IMR-90 (cell line): ENCODE data around the gene LRRC47. TPM values are rescaled to one million over a fixed set of nuclear protein-coding genes. Genes with fewer than 3 reads are reported as not detected.

Source experiments
- ATAC-seq: fragments of 200-7000 bp; cut with Tn5 transposase; 2 replicates; pipeline ENCODE4 v1.9.1; 2020; ENCODE audit warnings: low read depth, mild to moderate bottlenecking, moderate library complexity
- BruUV-seq: library from RNA; stranded (reverse); fragments of 400-500 nt; replicated peaks from 2 replicates; lab custom pipeline; 2021; lab: Mats Ljungman, UMichigan
- CTCF ChIA-PET: fragments of 300-600 bp; formaldehyde crosslinking; extraction: SDS; loops from one replicate; lab custom pipeline; 2021; ENCODE audit warnings: antibody characterized with exemption; lab: Yijun Ruan, JAX
- POLR2A ChIA-PET: fragments of 300-600 bp; sonication (Branson Sonifier 250); formaldehyde crosslinking; loops from one replicate; lab custom pipeline; 2022; ENCODE audit warnings: antibody characterized with exemption; ENCODE audit not compliant: unreplicated experiment; lab: Charles Lee
- DNase-seq: peaks from one replicate; pipeline ENCODE4 v3.0.0; 2013
- H2AFZ ChIP-seq: replicated peaks from 2 replicates; pipeline ENCODE3; 2013; ENCODE audit warnings: low read length, mild to moderate bottlenecking; ENCODE audit not compliant: poor library complexity
- H2AK5ac ChIP-seq: 2 replicates; pipeline ENCODE4 v1.6.1; 2013; ENCODE audit warnings: low read depth, low read length, inconsistent platforms
- H2AK9ac ChIP-seq: replicated peaks from 2 replicates; pipeline ENCODE3; 2013; ENCODE audit warnings: mild to moderate bottlenecking, low read depth, low read length, moderate library complexity; ENCODE audit not compliant: poor library complexity
- H2BK120ac ChIP-seq: 2 replicates; pipeline ENCODE4 v1.6.1; 2013; ENCODE audit warnings: low read depth, low read length, inconsistent platforms
- H2BK15ac ChIP-seq: 3 replicates; pipeline ENCODE4 v1.6.1; 2013; ENCODE audit warnings: low read depth, low read length, inconsistent platforms
- H2BK20ac ChIP-seq: 2 replicates; pipeline ENCODE4 v1.6.1; 2013; ENCODE audit warnings: low read depth, mild to moderate bottlenecking, inconsistent platforms, low read length, moderate library complexity
- H2BK5ac ChIP-seq: 2 replicates; pipeline ENCODE4 v1.6.1; 2013; ENCODE audit warnings: mild to moderate bottlenecking, low read depth, low read length, inconsistent platforms; ENCODE audit not compliant: poor library complexity, severe bottlenecking
- H3K14ac ChIP-seq: replicated peaks from 2 replicates; pipeline ENCODE4 v1.6.1; 2013; ENCODE audit warnings: low read depth, low read length, inconsistent platforms
- H3K18ac ChIP-seq: 2 replicates; pipeline ENCODE4 v1.6.1; 2013; ENCODE audit warnings: low read depth, low read length, control low read depth
- H3K23ac ChIP-seq: 2 replicates; pipeline ENCODE4 v1.6.1; 2013; ENCODE audit warnings: low read depth, low read length, inconsistent platforms
- H3K27ac ChIP-seq: 2 replicates; pipeline ENCODE4 v1.5.1; 2013; ENCODE audit warnings: mild to moderate bottlenecking, control low read depth, low read length; ENCODE audit not compliant: insufficient read depth
- H3K27me3 ChIP-seq: 2 replicates; pipeline ENCODE4 v1.6.1; 2013; ENCODE audit warnings: low read length; ENCODE audit not compliant: control insufficient read depth, insufficient read depth
- H3K36me3 ChIP-seq: 2 replicates; pipeline ENCODE4 v1.6.1; 2013; ENCODE audit warnings: low read length, mixed read lengths; ENCODE audit not compliant: control insufficient read depth, insufficient read depth
- H3K4ac ChIP-seq: 2 replicates; pipeline ENCODE4 v1.6.1; 2013; ENCODE audit warnings: low read depth, low read length, inconsistent platforms
- H3K4me1 ChIP-seq: 2 replicates; pipeline ENCODE4 v1.6.1; 2013; ENCODE audit warnings: low read length, mixed read lengths; ENCODE audit not compliant: control insufficient read depth, insufficient read depth
- H3K4me2 ChIP-seq: 2 replicates; pipeline ENCODE4 v1.6.1; 2013; ENCODE audit warnings: low read depth, mild to moderate bottlenecking, control low read depth, low read length, moderate library complexity
- H3K4me3 ChIP-seq: 2 replicates; pipeline ENCODE4 v1.5.1; 2013; ENCODE audit warnings: low read depth, mild to moderate bottlenecking, control low read depth, low read length, moderate library complexity; ENCODE audit not compliant: insufficient read depth
- H3K56ac ChIP-seq: 2 replicates; pipeline ENCODE4 v1.6.1; 2013; ENCODE audit warnings: low read length, inconsistent platforms; ENCODE audit not compliant: insufficient read depth; ENCODE audit errors: extremely low read depth
- H3K79me1 ChIP-seq, 2 experiments: 2 replicates each; pipeline ENCODE4 v1.6.1; 2013; ENCODE audit warnings: low read length in 2 of 2, inconsistent platforms in 1 of 2, low read depth in 1 of 2
- H3K9ac ChIP-seq: 2 replicates; pipeline ENCODE4 v1.6.1; 2013; ENCODE audit warnings: low read depth, low read length, control low read depth
- H3K9me1 ChIP-seq: 2 replicates; pipeline ENCODE4 v1.6.1; 2013; ENCODE audit warnings: low read length, inconsistent platforms; ENCODE audit not compliant: insufficient read depth
- H3K9me3 ChIP-seq: 2 replicates; pipeline ENCODE4 v1.6.1; 2013; ENCODE audit warnings: low read length; ENCODE audit not compliant: control insufficient read depth, insufficient read depth
- H4K20me1 ChIP-seq: 2 replicates; pipeline ENCODE4 v1.6.1; 2013; ENCODE audit warnings: low read length, inconsistent platforms; ENCODE audit not compliant: insufficient read depth
- H4K5ac ChIP-seq: 2 replicates; pipeline ENCODE4 v1.6.1; 2013; ENCODE audit warnings: mild to moderate bottlenecking, low read depth, low read length, control low read depth
- H4K8ac ChIP-seq, 2 experiments: 2 replicates each; pipeline ENCODE4 v1.6.1; 2013; ENCODE audit warnings: low read depth in 2 of 2, low read length in 2 of 2, control low read depth in 1 of 2, inconsistent platforms in 1 of 2
- H4K91ac ChIP-seq: 2 replicates; pipeline ENCODE4 v1.6.1; 2013; ENCODE audit warnings: low read depth, low read length, inconsistent platforms; ENCODE audit not compliant: insufficient read depth
- BHLHE40 ChIP-seq: fragments of 150-350 bp; IDR thresholded peaks from 2 replicates; pipeline ENCODE4 v1.6.1; 2016; ENCODE audit warnings: mild to moderate bottlenecking, low read depth, low read length
- CEBPB ChIP-seq: IDR thresholded peaks from 2 replicates; pipeline ENCODE4 v1.6.1; 2012; ENCODE audit warnings: low read depth, low read length, improper control_type of control experiment
- CHD1 ChIP-seq: IDR thresholded peaks from 2 replicates; pipeline ENCODE4 v1.6.1; 2012; ENCODE audit warnings: low read depth, low read length, improper control_type of control experiment
- CTCF ChIP-seq: conservative IDR thresholded peaks from 2 replicates; pipeline ENCODE4 v1.5.1; 2012; ENCODE audit warnings: mild to moderate bottlenecking, low read depth, low read length, improper control_type of control experiment
- FOS ChIP-seq: fragments of 150-350 bp; IDR thresholded peaks from 2 replicates; pipeline ENCODE4 v1.6.1; 2016; ENCODE audit warnings: low read depth, low read length
- MAFK ChIP-seq: IDR thresholded peaks from 2 replicates; pipeline ENCODE4 v1.6.1; 2012; ENCODE audit warnings: low read depth, low read length, improper control_type of control experiment
- MAZ ChIP-seq: IDR thresholded peaks from 2 replicates; pipeline ENCODE4 v1.6.1; 2012; ENCODE audit warnings: low read depth, mild to moderate bottlenecking, low read length, improper control_type of control experiment, moderate library complexity, borderline replicate concordance
- MXI1 ChIP-seq: IDR thresholded peaks from 2 replicates; pipeline ENCODE4 v1.6.1; 2012; ENCODE audit warnings: low read depth, mild to moderate bottlenecking, low read length, moderate library complexity, borderline replicate concordance
- NFE2L2 ChIP-seq: fragments of 150-350 bp; IDR thresholded peaks from 2 replicates; pipeline ENCODE4 v1.6.1; 2016; ENCODE audit warnings: low read depth, mild to moderate bottlenecking, low read length
- POLR2A ChIP-seq: IDR thresholded peaks from 2 replicates; pipeline ENCODE4 v1.6.1; 2012; ENCODE audit warnings: mild to moderate bottlenecking, low read depth, low read length
- RAD21 ChIP-seq: IDR thresholded peaks from 2 replicates; pipeline ENCODE4 v1.6.1; 2012; ENCODE audit warnings: low read length, improper control_type of control experiment
- RCOR1 ChIP-seq: IDR thresholded peaks from 2 replicates; pipeline ENCODE4 v1.6.1; 2012; ENCODE audit warnings: mild to moderate bottlenecking, low read length, improper control_type of control experiment; ENCODE audit not compliant: insufficient replicate concordance
- RFX5 ChIP-seq: IDR thresholded peaks from 2 replicates; pipeline ENCODE4 v1.8.0; 2012; ENCODE audit warnings: low read depth, mild to moderate bottlenecking, low read length, moderate library complexity
- SMC3 ChIP-seq: fragments of 150-350 bp; IDR thresholded peaks from 2 replicates; pipeline ENCODE4 v1.6.1; 2016; ENCODE audit warnings: low read depth, mild to moderate bottlenecking, antibody characterized with exemption, low read length, moderate library complexity
- WGBS, 2 experiments: methylation state at CpG; one replicate each; pipeline versions ENCODE4 v1.1.5 to v1.1.7; 2013; ENCODE audit warnings: missing lambda C conversion rate in 2 of 2; ENCODE audit not compliant: insufficient read length in 1 of 2; ENCODE audit errors: extremely low coverage in 2 of 2; 5-methylcytosine and 5-hydroxymethylcytosine counted together
- dilution Hi-C: fragments of 300-500 bp; cut with HindIII; formaldehyde crosslinking; loops from one replicate; pipeline ENCODE4 v1.14.3; 2018; ENCODE audit warnings: low sequenced_read_pairs; ENCODE audit not compliant: unreplicated experiment
- in situ Hi-C: fragments of 300-500 bp; cut with MboI; formaldehyde crosslinking; loops from 3 replicates; pipeline ENCODE4 v1.14.3; 2019; ENCODE audit warnings: low sequenced_read_pairs, inconsistent platforms, mixed read lengths
- intact Hi-C: fragments of 100-400 bp; cut with micrococcal nuclease; formaldehyde crosslinking; loops from 2 replicates; pipeline ENCODE4 v1.10.0; 2022
- polyA plus RNA-seq, 3 experiments: library from polyadenylated mRNA; depleted of rRNA; stranded (reverse); fragments of >200 nt; gene quantifications; 2 replicates each; pipeline ENCODE4 v1.2.3, GENCODE V29; 2012; ENCODE audit warnings: low replicate concordance in 1 of 3
- total RNA-seq: library from RNA; depleted of rRNA; stranded (reverse); fragments of >200 nt; gene quantifications from 2 replicates; pipeline ENCODE4 v1.2.3, GENCODE V29; 2012
- TF ChIP-seq, protein P1 (sequence below): fragments of 150-350 bp; IDR thresholded peaks from 2 replicates; pipeline ENCODE4 v1.6.1; 2016; ENCODE audit warnings: low read depth, mild to moderate bottlenecking, low read length, moderate library complexity, borderline replicate concordance
- TF ChIP-seq, protein P2 (sequence below): fragments of 150-350 bp; IDR thresholded peaks from 2 replicates; pipeline ENCODE4 v1.6.1; 2017; ENCODE audit warnings: mild to moderate bottlenecking, antibody characterized with exemption, low read length, low read depth

LRRC47 gene
- total and polyA plus RNA-seq, 2 of the 4 experiments (the other 2 are of a cell fraction), result 15.2 to 19.7 TPM

- no peak for DNase-seq
- Histone ChIP-seq H2BK5ac (no peak overlapping the region), H3K27me3 (no peaks in the 10 kb centered on the region), H2BK20ac (no peak overlapping the region), H2BK120ac (no peak overlapping the region), H3K14ac (no peak overlapping the region), H3K4ac (no peak overlapping the region), H2AFZ (no peak overlapping the region), H4K8ac (no peak overlapping the region), H2BK15ac (no peak overlapping the region), H3K4me2 (no peak overlapping the region), H3K4me1 (no peaks in the 10 kb centered on the region), H3K27ac (no peak overlapping the region), H3K56ac (no peak overlapping the region), H3K9me1 (no peaks in the 10 kb centered on the region), H4K5ac (no peak overlapping the region), H3K79me1 (no peaks in the 10 kb centered on the region), H3K4me3 (no peak overlapping the region), H4K91ac (no peak overlapping the region), H3K36me3 (peaks cover 46% of the 10 kb centered on the region), H3K23ac (no peak overlapping the region), H2AK5ac (no peak overlapping the region), H2AK9ac (no peak overlapping the region), H3K9me3 (peaks cover 5% of the 10 kb centered on the region), H3K18ac (no peak overlapping the region), H3K9ac (no peak overlapping the region), H4K20me1 (no peaks in the 10 kb centered on the region)
- intact Hi-C loops (no loop called here), in situ Hi-C loops (loop anchor here (5.0 kb wide), 1 partner anchor 48 kb away; no protein-coding TSS in a partner anchor), dilution Hi-C loops (no loop called here)
- no peak for ATAC-seq
- BruUV-seq, result no TSS peak
- TF ChIP-seq POLR2A, result no peak
- TF ChIP-seq RAD21, result no peak
- no peak for TF ChIP-seq MAFK
- no peak for TF ChIP-seq BHLHE40
- TF ChIP-seq RFX5, result no peak
- TF ChIP-seq, protein P1, sequence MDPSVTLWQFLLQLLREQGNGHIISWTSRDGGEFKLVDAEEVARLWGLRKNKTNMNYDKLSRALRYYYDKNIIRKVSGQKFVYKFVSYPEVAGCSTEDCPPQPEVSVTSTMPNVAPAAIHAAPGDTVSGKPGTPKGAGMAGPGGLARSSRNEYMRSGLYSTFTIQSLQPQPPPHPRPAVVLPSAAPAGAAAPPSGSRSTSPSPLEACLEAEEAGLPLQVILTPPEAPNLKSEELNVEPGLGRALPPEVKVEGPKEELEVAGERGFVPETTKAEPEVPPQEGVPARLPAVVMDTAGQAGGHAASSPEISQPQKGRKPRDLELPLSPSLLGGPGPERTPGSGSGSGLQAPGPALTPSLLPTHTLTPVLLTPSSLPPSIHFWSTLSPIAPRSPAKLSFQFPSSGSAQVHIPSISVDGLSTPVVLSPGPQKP, result no peak
- TF ChIP-seq, protein P2, sequence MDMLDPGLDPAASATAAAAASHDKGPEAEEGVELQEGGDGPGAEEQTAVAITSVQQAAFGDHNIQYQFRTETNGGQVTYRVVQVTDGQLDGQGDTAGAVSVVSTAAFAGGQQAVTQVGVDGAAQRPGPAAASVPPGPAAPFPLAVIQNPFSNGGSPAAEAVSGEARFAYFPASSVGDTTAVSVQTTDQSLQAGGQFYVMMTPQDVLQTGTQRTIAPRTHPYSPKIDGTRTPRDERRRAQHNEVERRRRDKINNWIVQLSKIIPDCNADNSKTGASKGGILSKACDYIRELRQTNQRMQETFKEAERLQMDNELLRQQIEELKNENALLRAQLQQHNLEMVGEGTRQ, result no peak
- no peak for TF ChIP-seq CHD1
- TF ChIP-seq MAZ, result no peak
- TF ChIP-seq CEBPB, result no peak
- TF ChIP-seq NFE2L2, result no peak
- TF ChIP-seq FOS, result no peak
- no peak for TF ChIP-seq RCOR1
- no peak for TF ChIP-seq CTCF
- TF ChIP-seq SMC3, result no peak
- no peak for TF ChIP-seq MXI1
- 96% methylated on average over 8 of the region's 10 CpGs; no CpG with 5 or more reads in 1 of the 2 experiments for WGBS, 2 experiments
- ChIA-PET POLR2A (no interaction called here), CTCF (no interaction called here)
Observed at GRCh38 chr1:3834701-3835100, 38.4 kb upstream of the LRRC47 start.
